PC-3 (cell line): ENCODE data around the gene CCDC190. TPM values are rescaled to one million over a fixed set of nuclear protein-coding genes. Genes with fewer than 3 reads are reported as not detected.

Experiments used
- ATAC-seq: fragments of 200-7000 bp; cut with Tn5 transposase; 2 replicates; pipeline ENCODE4 v1.9.1; 2020; ENCODE audit warnings: mild to moderate bottlenecking, moderate library complexity
- BruUV-seq: library from RNA; stranded (reverse); fragments of 400-500 nt; replicated peaks from 2 replicates; lab custom pipeline; 2021; lab: Mats Ljungman, UMichigan
- CTCF ChIA-PET: fragments of 300-600 bp; sonication (Branson Sonifier 250); formaldehyde crosslinking; loops from one replicate; lab custom pipeline; 2022; ENCODE audit warnings: antibody characterized with exemption; lab: Charles Lee
- POLR2A ChIA-PET: fragments of 300-600 bp; sonication (Branson Sonifier 250); formaldehyde crosslinking; loops from one replicate; lab custom pipeline; 2022; ENCODE audit warnings: antibody characterized with exemption; ENCODE audit not compliant: unreplicated experiment; lab: Charles Lee
- DNase-seq: peaks from one replicate; pipeline ENCODE4 v3.0.0-alpha.2; 2015
- H2AFZ ChIP-seq: fragments of 300-600 bp; sonication (generic); 2 replicates; pipeline ENCODE4 v1.6.0; 2016; ENCODE audit warnings: antibody characterized with exemption, low read length
- H3F3A ChIP-seq: fragments of 300-600 bp; sonication (generic); one replicate; pipeline ENCODE4 v1.6.0; 2017; ENCODE audit warnings: antibody characterized with exemption, low read length, control low read depth, mild to moderate bottlenecking; ENCODE audit not compliant: unreplicated experiment
- H3K27ac ChIP-seq: fragments of 300-600 bp; sonication (generic); 2 replicates; pipeline ENCODE4 v1.5.1; 2016; ENCODE audit warnings: mild to moderate bottlenecking, low read length
- H3K27me3 ChIP-seq: fragments of 300-600 bp; sonication (generic); 2 replicates; pipeline ENCODE4 v1.6.1; 2016; ENCODE audit warnings: low read length, mixed read lengths
- H3K36me3 ChIP-seq: fragments of 300-600 bp; sonication (generic); 2 replicates; pipeline ENCODE4 v1.6.1; 2016; ENCODE audit warnings: low read depth, mixed run types, low read length, mixed read lengths
- H3K4me1 ChIP-seq: fragments of 300-600 bp; sonication (generic); 2 replicates; pipeline ENCODE4 v1.5.1; 2016; ENCODE audit warnings: low read length; ENCODE audit not compliant: insufficient read depth
- H3K4me2 ChIP-seq: fragments of 300-600 bp; sonication (generic); 2 replicates; pipeline ENCODE4 v1.6.0; 2016; ENCODE audit warnings: low read length
- H3K4me3 ChIP-seq: fragments of 300-600 bp; sonication (generic); 2 replicates; pipeline ENCODE4 v1.5.1; 2016; ENCODE audit warnings: mild to moderate bottlenecking, low read length, mixed read lengths
- H3K79me2 ChIP-seq: fragments of 300-600 bp; sonication (generic); 2 replicates; pipeline ENCODE4 v1.6.1; 2017; ENCODE audit warnings: low read length, mixed read lengths
- H3K9ac ChIP-seq: fragments of 300-600 bp; sonication (generic); 2 replicates; pipeline ENCODE4 v1.6.0; 2016; ENCODE audit warnings: mild to moderate bottlenecking, low read length
- H3K9me2 ChIP-seq: fragments of 300-600 bp; sonication (generic); replicated peaks from 2 replicates; pipeline ENCODE4 v1.6.1; 2016; ENCODE audit warnings: mixed run types, low read length, mixed read lengths
- H3K9me3 ChIP-seq: fragments of 300-600 bp; sonication (generic); 2 replicates; pipeline ENCODE4 v1.6.1; 2016; ENCODE audit warnings: low read length, mixed read lengths
- H4K20me1 ChIP-seq: fragments of 300-600 bp; sonication (generic); 2 replicates; pipeline ENCODE4 v1.6.1; 2016; ENCODE audit warnings: low read length, mixed read lengths
- CTCF ChIP-seq: fragments of 300-600 bp; sonication (generic); conservative IDR thresholded peaks from 2 replicates; pipeline ENCODE4 v1.5.1; 2017; ENCODE audit warnings: antibody characterized with exemption, low read depth, mild to moderate bottlenecking, low read length
- EZH2 ChIP-seq: fragments of 300-600 bp; sonication (generic); IDR thresholded peaks from one replicate; pipeline ENCODE4 v1.6.1; 2017; ENCODE audit warnings: antibody characterized with exemption, mild to moderate bottlenecking, low read length; ENCODE audit not compliant: unreplicated experiment
- EZH2phosphoT487 ChIP-seq: fragments of 300-600 bp; sonication (generic); IDR thresholded peaks from 2 replicates; pipeline ENCODE4 v1.6.1; 2018; ENCODE audit warnings: mild to moderate bottlenecking, antibody characterized with exemption, low read length, borderline replicate concordance
- intact Hi-C: fragments of 100-400 bp; cut with micrococcal nuclease; formaldehyde crosslinking; loops from 2 replicates; pipeline ENCODE4 v1.9.0; 2023
- total RNA-seq: library from RNA; depleted of rRNA; stranded (reverse); fragments of >200 nt; gene quantifications from 2 replicates; pipeline ENCODE4 v1.2.3, GENCODE V29; 2014

Gene CCDC190
- total RNA-seq, 1 experiment from 2014 or later, result 0.62 TPM

GRCh38 chr1:162847839-162848453, 13.0 kb downstream of the CCDC190 start:
- Histone ChIP-seq H3K9me2 (no peaks in the 10 kb centered on the region), H3K27ac (no peak overlapping the region), H3K4me2 (0 out of 2 replicates have a peak overlapping the region, but pooled peaks have one; percentile 43), H3K4me3 (no peak overlapping the region), H3K79me2 (no peaks in the 10 kb centered on the region), H3K9me3 (no peaks in the 10 kb centered on the region), H3K36me3 (no peaks in the 10 kb centered on the region), H3K27me3 (no peaks in the 10 kb centered on the region), H4K20me1 (no peaks in the 10 kb centered on the region), H2AFZ (no peak overlapping the region), H3K9ac (no peak overlapping the region), H3F3A (no peaks in the 10 kb centered on the region), H3K4me1 (peaks cover 15% of the 10 kb centered on the region)
- intact Hi-C loops, result loop anchor here (1.0 kb wide), 4 partner anchors 30 to 473 kb away; partner anchors contain the start of genes NUF2 and RGS4
- POLR2A ChIA-PET, result interaction anchor here (0.6 kb wide), 1 partner anchor 27 kb away, joined by 4 read pairs; no protein-coding TSS in a partner anchor
- ATAC-seq, result peak; percentile 48
- TF ChIP-seq EZH2 (no peak), CTCF (peak; percentile 99)
- DNase-seq, result peak; percentile 90
- BruUV-seq, result no TSS peak
- CTCF ChIA-PET, result interaction anchor here (0.6 to 1.5 kb wide), 4 partner anchors 221 to 518 kb away, joined by 3 to 13 read pairs (median 4); partner anchors contain the start of gene RGS4

- no peak for TF ChIP-seq CTCF
- TF ChIP-seq EZH2, result no peak
- no peak for TF ChIP-seq EZH2phosphoT487
- DNase-seq, result peak; percentile 91
- Histone ChIP-seq H3K27me3 (no peaks in the 10 kb centered on the region), H3K9me3 (no peaks in the 10 kb centered on the region), H3K4me1 (peaks cover 15% of the 10 kb centered on the region), H3K4me3 (no peak overlapping the region), H3K27ac (peak overlapping the region; percentile 24), H3K36me3 (no peaks in the 10 kb centered on the region), H2AFZ (peak overlapping the region; percentile 11; the same call in 1 of the 2 replicates), H3K79me2 (no peaks in the 10 kb centered on the region), H4K20me1 (no peaks in the 10 kb centered on the region), H3F3A (no peaks in the 10 kb centered on the region), H3K9ac (no peak overlapping the region), H3K4me2 (peak overlapping the region; percentile 43), H3K9me2 (no peaks in the 10 kb centered on the region)
- intact Hi-C loops, result no loop called here
- peak; percentile 82 for ATAC-seq
- BruUV-seq, result no TSS peak
- ChIA-PET CTCF (no interaction called here), POLR2A (no interaction called here)
Measured at GRCh38 chr1:162846256-162847212, 14.4 kb downstream of the CCDC190 start.
